Stimulated activated CD8-positive, alpha-beta memory T cell treated with anti-CD3 and anti-CD28 coated beads, Interleukin-7, amount 100 ng/mL, for 1 hour (primary cell): ENCODE results near the gene MAP7.
"Not testable (repeated sequence)": the region's sequence is repeated elsewhere in the genome, so short reads cannot be mapped to it uniquely, and the experiment has no call there.

ENCODE experiments used
- DNase-seq, 2 donors: peaks; one replicate each; pipeline ENCODE4 v3.0.0-alpha.2; 2020; ENCODE audit warnings: low read depth in 2 of 2

Gene MAP7

DNA sequence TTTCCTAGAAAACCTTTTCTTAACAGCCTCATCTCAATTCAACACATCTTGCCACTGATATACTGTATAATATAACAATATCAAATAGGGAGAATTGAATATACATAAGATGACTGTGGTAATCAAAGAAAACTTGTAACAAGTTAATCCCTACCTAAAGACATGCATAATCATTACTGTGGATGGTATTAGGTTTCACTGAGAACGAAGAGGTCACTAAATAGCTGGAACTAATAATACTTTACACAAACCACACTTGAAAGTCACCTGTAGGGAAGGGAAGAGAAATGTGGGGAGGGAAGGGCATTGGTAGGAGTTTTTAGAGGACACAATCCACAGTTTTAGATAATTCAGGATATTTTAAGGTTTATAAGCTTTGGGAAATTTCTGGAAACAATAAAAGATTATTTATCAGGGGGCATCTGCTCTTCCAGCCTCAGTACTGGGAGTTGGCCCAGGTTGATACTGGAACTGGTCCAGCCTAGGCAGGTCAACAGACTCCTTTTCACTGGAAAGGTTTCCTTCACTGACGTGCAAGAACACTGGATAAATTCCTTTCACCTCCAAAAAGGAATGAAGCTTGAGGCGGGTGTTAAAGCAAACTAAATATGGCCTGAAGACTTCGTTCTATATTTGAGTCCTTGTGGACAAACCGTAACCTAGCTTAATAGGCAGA, 44.0 kb downstream of the MAP7 start:
- no peak for DNase-seq

GRCh38 chr6:136503303-136504029, 46.8 kb downstream of the MAP7 start:
- DNase-seq, result no peak

GRCh38 chr6:136502786-136503185, 47.4 kb downstream of the MAP7 start:
- no peak for DNase-seq

GRCh38 chr6:136501514-136501913, 48.7 kb downstream of the MAP7 start:
- no peak for DNase-seq

DNA sequence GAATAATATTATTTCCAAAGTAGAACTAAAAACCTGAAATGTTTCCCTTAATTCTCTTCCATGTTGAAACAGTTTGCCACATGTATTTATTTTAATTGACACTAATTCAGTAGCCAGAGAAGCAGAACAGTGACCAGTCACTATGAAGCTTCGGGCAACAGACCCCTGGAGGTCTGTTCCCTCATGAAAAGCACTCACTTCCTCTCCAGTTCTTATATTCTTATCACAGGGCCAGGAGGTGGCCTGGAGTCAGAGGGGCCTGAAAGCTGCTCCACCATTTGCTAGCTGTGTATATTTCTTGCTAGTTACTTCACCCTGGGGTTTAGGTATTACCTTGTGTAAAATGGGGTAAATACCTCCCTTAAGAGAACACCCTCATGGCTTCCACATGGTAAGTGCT, 49.1 kb downstream of the MAP7 start:
- DNase-seq, result no peak

- no peak for DNase-seq
These were observed 49.8 kb downstream of the MAP7 start for GRCh38 chr6:136500414-136500813.

- DNase-seq, result no peak
These were observed 50.9 kb downstream of the MAP7 start for GRCh38 chr6:136499370-136499769.

DNA sequence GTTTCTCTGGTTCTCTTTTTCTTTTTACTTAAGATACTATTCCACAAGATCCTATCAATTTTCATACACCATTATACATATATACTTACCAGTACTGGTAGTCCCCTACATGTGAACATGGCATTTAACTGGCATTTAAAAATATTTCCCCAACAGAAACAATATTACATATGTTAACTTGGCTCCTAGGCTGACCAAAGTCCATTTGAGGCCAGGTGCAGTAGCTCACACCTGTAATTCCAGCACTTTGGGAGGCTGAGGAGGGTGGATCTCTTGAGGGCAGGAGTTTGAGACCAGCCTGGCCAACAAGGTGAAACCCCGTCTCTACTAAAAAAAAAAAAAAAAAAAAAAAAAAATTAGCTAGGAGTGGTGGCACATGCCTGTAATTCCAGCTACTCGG, 53.8 kb downstream of the MAP7 start:
- not testable (repeated sequence) for DNase-seq

GRCh38 chr6:136494710-136495109, 55.5 kb downstream of the MAP7 start:
- DNase-seq, result no peak

- DNase-seq, result no peak
These were observed 56.2 kb downstream of the MAP7 start for GRCh38 chr6:136494059-136494458.

DNA sequence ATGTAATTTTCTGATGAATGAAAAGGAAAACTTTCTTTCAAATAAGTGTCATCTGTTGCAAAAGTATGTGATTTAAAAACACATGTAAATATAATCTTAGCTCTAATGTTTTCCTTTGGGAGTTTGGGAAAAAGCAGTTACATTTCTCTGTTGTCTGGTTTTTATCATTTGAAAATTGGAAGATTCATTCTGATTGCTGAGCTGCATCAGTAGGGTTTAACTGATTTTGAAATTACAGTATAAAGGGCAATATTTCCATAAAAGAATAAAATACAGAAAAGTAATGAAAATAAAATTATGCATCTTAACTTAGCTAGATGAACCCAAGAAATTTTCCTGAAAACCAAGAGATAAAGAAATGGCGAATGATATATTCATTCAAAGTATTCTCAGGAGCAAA, 57.8 kb downstream of the MAP7 start:
- DNase-seq, result no peak

- no peak for DNase-seq
These were observed 58.5 kb downstream of the MAP7 start for GRCh38 chr6:136491754-136492153.

DNA sequence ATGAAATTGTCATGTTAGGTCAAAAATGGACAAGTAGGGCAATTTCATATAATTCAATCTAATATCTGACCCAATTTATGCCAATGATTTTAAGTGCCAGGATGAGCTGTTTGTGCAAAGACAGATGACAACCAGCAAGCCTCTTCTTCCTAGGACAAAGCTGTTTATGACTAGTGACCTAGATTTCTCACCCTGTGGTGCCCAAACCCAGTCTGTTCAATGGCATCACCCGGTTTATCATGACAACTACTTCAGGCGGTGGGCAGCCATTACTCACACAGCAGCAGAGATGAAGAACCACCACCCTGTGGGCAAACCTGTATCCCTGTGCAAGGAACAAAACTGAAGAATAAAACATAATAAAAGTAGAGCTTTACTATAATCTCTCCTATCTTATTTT, 59.0 kb downstream of the MAP7 start:
- DNase-seq, result no peak

DNA sequence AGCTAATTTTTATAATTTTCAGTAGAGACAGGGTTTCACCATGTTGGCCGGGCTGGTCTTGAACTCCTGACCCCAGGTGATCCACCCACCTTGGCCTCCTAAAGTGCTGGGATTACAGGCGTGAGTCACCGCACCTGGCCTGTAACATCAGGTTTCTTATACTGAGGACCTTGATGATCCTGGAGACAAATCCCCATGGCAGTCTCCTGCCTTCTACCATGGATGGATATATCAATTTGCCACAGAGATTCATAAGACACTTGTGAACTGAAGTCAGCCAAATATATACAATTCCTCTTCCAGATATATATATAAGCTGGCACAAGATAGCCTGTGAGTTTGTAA, 60.6 kb downstream of the MAP7 start:
- DNase-seq, result not testable (repeated sequence)

GRCh38 chr6:136487759-136488425, 62.3 kb downstream of the MAP7 start:
- DNase-seq, result no peak

DNA sequence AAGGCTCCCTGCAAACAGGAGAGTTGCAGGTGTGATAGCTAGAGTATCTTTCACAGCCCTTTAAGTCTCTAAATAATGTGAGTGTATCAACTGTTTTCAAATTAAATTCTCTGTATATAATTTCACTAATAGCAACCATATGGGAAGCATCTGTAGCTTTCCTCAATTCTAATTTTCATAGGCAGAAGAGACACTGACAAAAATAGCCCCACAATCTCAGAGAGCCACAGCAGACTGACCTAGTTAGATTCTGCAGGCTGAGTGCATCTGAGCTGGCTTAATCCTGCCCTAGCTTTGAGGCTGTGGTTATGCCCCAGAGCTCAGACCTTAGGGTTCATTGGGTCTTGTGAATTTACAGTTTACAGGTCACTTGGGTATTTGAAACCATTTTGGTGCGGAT, 63.9 kb downstream of the MAP7 start:
- no peak for DNase-seq

DNA sequence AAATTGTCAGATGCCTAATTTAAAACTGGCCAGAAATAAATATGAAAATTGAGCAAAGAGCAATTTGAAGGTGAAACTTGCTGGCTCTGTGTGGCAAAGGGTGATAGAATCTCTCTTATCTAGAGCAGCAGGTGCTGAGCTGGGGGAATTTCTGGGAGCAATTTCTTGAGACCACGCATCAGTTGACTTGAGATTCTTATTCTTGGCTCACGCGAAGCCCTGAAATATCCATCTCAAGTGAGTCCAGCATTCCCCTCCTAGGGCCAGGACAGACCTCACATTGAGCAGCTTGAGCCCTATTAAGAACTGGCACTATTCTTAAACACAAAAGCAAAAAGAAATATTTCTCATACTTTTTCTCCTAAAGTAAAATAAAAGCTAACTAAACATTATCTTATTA, 66.3 kb downstream of the MAP7 start:
- no peak for DNase-seq

DNA sequence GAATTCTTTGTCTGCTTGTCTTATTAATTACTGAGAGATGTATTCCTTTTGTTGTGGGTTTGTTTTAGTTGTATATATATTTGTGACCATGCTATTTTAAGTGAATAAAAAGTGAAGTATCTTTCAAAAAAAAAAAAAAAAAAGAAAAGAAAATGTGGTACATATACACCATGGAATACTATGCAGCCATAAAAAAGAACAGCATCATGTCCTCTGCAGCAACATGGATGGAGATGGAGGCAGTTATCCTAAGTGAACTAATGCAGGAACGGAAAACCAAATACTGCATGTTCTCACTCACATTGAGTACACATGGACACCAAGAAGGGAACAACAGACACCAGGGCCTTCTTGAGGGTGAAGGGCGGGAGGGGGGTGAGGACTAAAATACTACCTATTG, 67.2 kb downstream of the MAP7 start:
- not testable (repeated sequence) for DNase-seq

- no peak for DNase-seq
These were observed 72.7 kb downstream of the MAP7 start for GRCh38 chr6:136477548-136477947.

DNA sequence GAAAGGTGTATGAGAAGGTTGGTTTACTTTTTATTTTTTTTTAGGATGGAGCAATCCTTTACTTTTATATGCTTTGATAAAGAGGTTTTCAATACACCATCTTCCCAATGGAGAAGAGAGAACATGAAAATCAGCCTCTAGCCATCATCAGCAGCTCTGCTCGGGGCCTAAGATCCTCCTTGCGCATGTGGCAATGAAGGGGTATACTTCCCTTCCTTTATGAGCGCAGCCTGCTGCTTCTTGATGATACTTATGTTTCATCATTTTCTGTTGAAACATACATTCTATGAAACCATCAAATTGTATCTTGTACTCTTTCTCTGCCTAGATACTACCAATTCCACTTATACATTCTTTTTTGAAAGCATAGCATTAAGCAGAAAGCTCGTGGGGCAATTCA, 74.5 kb downstream of the MAP7 start:
- no peak for DNase-seq

GRCh38 chr6:136474241-136474640, 76.0 kb downstream of the MAP7 start:
- no peak for DNase-seq

- DNase-seq, result no peak
These were observed 78.3 kb downstream of the MAP7 start for GRCh38 chr6:136471922-136472321.

DNA sequence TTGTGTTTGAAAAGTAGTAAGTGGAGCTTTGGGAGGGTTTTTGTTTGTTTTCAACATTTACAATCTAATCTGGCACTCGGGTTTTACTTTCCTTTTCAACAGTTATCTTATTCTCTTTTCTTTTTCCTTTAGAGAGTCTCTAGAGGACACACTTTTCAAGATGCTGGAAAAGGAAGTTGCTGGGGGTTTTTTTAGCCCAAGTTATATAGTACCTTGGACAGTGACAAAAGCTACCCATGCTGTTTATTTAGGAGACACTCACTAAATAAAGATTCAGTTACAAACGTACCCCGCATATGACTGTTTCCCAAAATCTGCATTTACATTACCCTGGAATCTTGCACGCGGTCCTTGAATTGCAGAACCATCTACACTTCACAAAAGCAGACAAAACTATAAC, 78.8 kb downstream of the MAP7 start:
- no peak for DNase-seq
